Activated CD4-positive, alpha-beta T cell treated with anti-CD3 and anti-CD28 coated beads, Interleukin-2, amount 10 ng/mL, durations not matched to agents 24 days and 14 days (primary cell): Measurements from ENCODE around the gene BLVRB. TPM values are rescaled to one million over a fixed set of nuclear protein-coding genes. Genes with fewer than 3 reads are reported as not detected.
"Not testable (repeated sequence)": the region's sequence is repeated elsewhere in the genome, so short reads cannot be mapped to it uniquely, and the experiment has no call there.

Experiments
- DNase-seq: peaks from one replicate; pipeline ENCODE4 v3.0.0; 2022
- H3K27ac Mint-ChIP-seq: one replicate; pipeline ENCODE4 v1.8.0; 2022; ENCODE audit warnings: mild to moderate bottlenecking, mixed read lengths
- H3K27me3 Mint-ChIP-seq: one replicate; pipeline ENCODE4 v1.8.0; 2022; ENCODE audit warnings: mixed read lengths
- H3K36me3 Mint-ChIP-seq: one replicate; pipeline ENCODE4 v1.8.0; 2022; ENCODE audit warnings: low read depth, mild to moderate bottlenecking, mixed read lengths
- H3K4me1 Mint-ChIP-seq: one replicate; pipeline ENCODE4 v1.8.0; 2021; ENCODE audit warnings: mixed read lengths
- H3K4me3 Mint-ChIP-seq: one replicate; pipeline ENCODE4 v1.8.0; 2022; ENCODE audit warnings: mild to moderate bottlenecking, moderate library complexity, mixed read lengths
- H3K9me3 Mint-ChIP-seq: one replicate; pipeline ENCODE4 v1.8.0; 2021; ENCODE audit warnings: mixed read lengths
- intact Hi-C: fragments of 100-400 bp; cut with micrococcal nuclease; formaldehyde crosslinking; loops from one replicate; pipeline ENCODE4 v1.15.1; 2023
- total RNA-seq: library from RNA; stranded (reverse); gene quantifications from 2 replicates; pipeline ENCODE4 v1.2.3, GENCODE V29; 2022

The BLVRB gene
- total RNA-seq, 1 donor from 2014 or later, result 10.6 TPM

GRCh38 chr19:40466985-40467734 lies 1.6 kb upstream of the BLVRB start, which contains the start of gene SPTBN4:
TSS of gene SPTBN4 (plus strand) at chr19:40467001. CDS start at chr19:40472622, 5,621 bp downstream.
- H3K4me1 Mint-ChIP-seq, result peaks cover 24% of the 10 kb centered on the region
- peaks cover 2% of the 10 kb centered on the region for H3K36me3 Mint-ChIP-seq
- H3K9me3 Mint-ChIP-seq, result no peaks in the 10 kb centered on the region
- H3K4me3 Mint-ChIP-seq, result peak within 1 kb of the TSS; percentile 96
- intact Hi-C loops, result loop anchor here (5.0 kb wide), 1 partner anchor 60 kb away; no protein-coding TSS in a partner anchor
- peaks cover 23% of the 10 kb centered on the region for H3K27me3 Mint-ChIP-seq
- no peak for DNase-seq
- peak within 1 kb of the TSS; percentile 87 for H3K27ac Mint-ChIP-seq

- H3K27me3 Mint-ChIP-seq, result peaks cover 23% of the 10 kb centered on the region
Measured at GRCh38 chr19:40466219-40466984, 857 bp upstream of the BLVRB start.

DNA sequence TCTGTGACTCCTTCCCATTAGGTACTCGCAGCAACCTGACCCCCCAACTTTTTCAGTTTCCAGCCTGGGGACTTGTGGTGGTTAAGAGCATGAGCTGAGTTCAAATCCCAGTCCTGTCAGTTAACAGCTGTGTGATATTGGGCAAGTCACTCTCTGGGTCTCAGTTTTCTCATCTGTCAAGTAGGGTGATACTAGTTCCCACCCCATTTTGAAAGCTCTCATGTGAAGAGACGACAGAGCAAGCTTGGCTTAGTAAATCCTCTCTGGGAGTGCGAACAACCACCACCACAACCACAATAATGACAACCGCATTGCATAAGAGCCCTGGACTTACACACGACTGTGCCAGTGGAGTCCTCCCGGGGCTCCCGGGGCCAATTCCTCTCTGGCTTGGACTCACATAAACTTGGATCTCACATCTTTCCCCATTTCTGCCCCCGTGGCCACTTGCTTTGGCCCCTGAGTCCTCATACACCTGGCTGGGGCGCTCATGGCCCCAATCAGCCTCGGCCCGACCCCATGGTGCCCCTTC lies 454 bp downstream of the BLVRB start:
- Mint-ChIP-seq H3K9me3 (no peaks in the 10 kb centered on the region), H3K4me3 (peak overlapping the region; percentile 96), H3K36me3 (peaks cover 2% of the 10 kb centered on the region), H3K27me3 (peaks cover 23% of the 10 kb centered on the region), H3K27ac (peak overlapping the region; percentile 87), H3K4me1 (peaks cover 24% of the 10 kb centered on the region)
- DNase-seq, result no peak
- intact Hi-C loops, result loop anchor here (1.0 to 5.0 kb wide), 6 partner anchors 21 to 140 kb away; partner anchors contain the start of gene SERTAD3

More at GRCh38 chr19:40466219-40466984, 857 bp upstream of the BLVRB start:
- Mint-ChIP-seq H3K9me3 (no peaks in the 10 kb centered on the region), H3K4me1 (peaks cover 24% of the 10 kb centered on the region), H3K4me3 (peak overlapping the region; percentile 96), H3K27ac (peak overlapping the region; percentile 87), H3K36me3 (peaks cover 2% of the 10 kb centered on the region)
- intact Hi-C loops, result loop anchor here (5.0 kb wide), 1 partner anchor 61 kb away; no protein-coding TSS in a partner anchor
- DNase-seq, result no peak

- no peaks in the 10 kb centered on the region for H3K9me3 Mint-ChIP-seq
- intact Hi-C loops, result loop anchor here (1.0 to 5.0 kb wide), 6 partner anchors 20 to 140 kb away; partner anchors contain the start of gene SERTAD3
- peaks cover 2% of the 10 kb centered on the region for H3K36me3 Mint-ChIP-seq
- peak overlapping the region; percentile 96 for H3K4me3 Mint-ChIP-seq
- DNase-seq, result peak; percentile 92
- peaks cover 23% of the 10 kb centered on the region for H3K27me3 Mint-ChIP-seq
- peaks cover 24% of the 10 kb centered on the region for H3K4me1 Mint-ChIP-seq
- no peak overlapping the region for H3K27ac Mint-ChIP-seq
Measured at GRCh38 chr19:40464059-40465024, 1.2 kb downstream of the BLVRB start.

DNA sequence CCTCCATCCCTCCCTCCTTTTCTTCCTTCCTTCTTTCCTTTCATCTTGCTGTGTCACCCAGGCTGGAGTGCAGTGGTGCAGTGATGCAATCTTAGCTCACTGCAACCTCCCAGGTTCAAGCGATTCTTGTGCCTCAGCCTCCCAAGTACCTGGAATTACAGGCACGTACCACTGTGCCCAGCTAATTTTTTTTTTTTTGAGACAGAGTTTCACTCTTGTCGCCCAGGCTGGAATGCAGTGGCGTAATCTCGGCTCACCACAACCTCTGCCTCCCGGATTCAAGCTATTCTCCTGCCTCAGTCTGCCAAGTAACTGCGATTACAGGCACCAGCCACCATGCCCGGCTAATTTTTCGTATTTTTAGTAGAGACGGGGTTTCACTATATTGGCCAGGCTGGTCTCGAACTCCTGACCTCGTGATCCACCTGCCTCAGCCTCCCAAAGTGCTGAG lies 1.9 kb downstream of the BLVRB start:
- intact Hi-C loops, result loop anchor here (2.0 kb wide), 1 partner anchor 141 kb away; no protein-coding TSS in a partner anchor
- H3K27me3 Mint-ChIP-seq, result peaks cover 18% of the 10 kb centered on the region
- DNase-seq, H3K27ac Mint-ChIP-seq, H3K9me3 Mint-ChIP-seq, H3K36me3 Mint-ChIP-seq, H3K4me3 Mint-ChIP-seq: not testable (repeated sequence)
- H3K4me1 Mint-ChIP-seq, result peaks cover 24% of the 10 kb centered on the region

- Mint-ChIP-seq H3K4me1 (peaks cover 24% of the 10 kb centered on the region), H3K9me3 (no peaks in the 10 kb centered on the region), H3K27ac (no peak overlapping the region), H3K27me3 (peaks cover 6% of the 10 kb centered on the region), H3K4me3 (no peak overlapping the region), H3K36me3 (peaks cover 2% of the 10 kb centered on the region)
- intact Hi-C loops, result no loop called here
- DNase-seq, result no peak
Measured at GRCh38 chr19:40461669-40462221, 3.8 kb downstream of the BLVRB start.

DNA sequence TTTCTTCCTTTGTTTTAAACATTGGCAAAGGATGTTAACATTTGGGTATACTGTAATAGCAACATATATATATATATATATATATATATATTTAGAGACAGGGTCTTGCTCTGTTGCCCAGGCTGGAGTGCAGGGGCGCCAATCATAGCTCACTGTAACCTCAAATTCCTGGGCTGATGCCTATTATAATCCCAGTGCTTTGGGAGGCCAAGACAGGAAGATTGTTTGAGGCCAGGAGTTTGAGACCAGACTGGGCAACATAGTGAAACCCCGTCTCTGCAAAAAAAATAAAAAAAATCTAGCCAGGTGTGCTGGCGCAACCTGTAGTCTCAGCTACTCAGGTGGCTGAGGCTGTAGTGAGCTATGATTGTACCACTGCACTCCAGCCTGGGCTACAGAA lies 5.4 kb downstream of the BLVRB start:
- DNase-seq, result no peak
- no peak overlapping the region for H3K27ac Mint-ChIP-seq
- no peak overlapping the region for H3K4me3 Mint-ChIP-seq
- intact Hi-C loops, result no loop called here
- no peaks in the 10 kb centered on the region for H3K9me3 Mint-ChIP-seq
- H3K4me1 Mint-ChIP-seq, result peaks cover 11% of the 10 kb centered on the region
- no peaks in the 10 kb centered on the region for H3K36me3 Mint-ChIP-seq
- no peaks in the 10 kb centered on the region for H3K27me3 Mint-ChIP-seq

GRCh38 chr19:40458597-40458974 lies 7.0 kb downstream of the BLVRB start:
- intact Hi-C loops, result no loop called here
- H3K4me1 Mint-ChIP-seq, result peaks cover 4% of the 10 kb centered on the region
- no peak overlapping the region for H3K27ac Mint-ChIP-seq

DNA sequence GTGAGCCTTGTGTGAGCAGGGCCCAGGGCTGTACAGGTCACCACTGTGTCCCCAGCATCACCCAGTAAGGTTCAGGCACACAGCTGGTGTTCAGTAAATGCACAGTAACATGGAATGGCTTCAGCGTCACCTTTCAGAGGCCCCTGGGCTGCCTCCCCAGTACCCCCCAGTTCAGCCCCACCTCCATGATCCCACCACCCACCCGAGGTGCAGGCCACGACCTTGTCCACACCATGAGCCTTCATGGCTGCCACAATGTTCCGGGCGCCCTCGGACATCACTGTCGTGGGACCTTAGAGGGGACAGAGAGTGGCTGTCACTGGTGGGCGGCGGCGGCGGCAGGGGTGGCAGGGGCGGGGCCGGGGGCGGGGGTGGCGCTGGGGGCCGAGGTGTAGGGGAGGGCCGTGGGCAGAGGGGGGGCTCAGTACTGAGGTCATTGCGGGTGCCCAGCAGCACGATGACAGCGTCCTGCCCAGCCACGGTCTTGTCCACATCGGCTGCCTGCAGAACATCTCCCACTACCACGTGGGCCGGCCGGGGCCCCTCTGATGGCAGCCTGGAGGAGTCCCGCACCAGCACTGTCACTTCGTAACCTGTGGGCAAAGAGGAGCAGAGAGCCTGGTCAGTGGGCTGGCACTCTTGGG lies 7.5 kb downstream of the BLVRB start:
- intact Hi-C loops, result no loop called here
- no peaks in the 10 kb centered on the region for H3K36me3 Mint-ChIP-seq
- no peak overlapping the region for H3K27ac Mint-ChIP-seq
- no peaks in the 10 kb centered on the region for H3K27me3 Mint-ChIP-seq
- H3K4me1 Mint-ChIP-seq, result peaks cover 2% of the 10 kb centered on the region
- no peaks in the 10 kb centered on the region for H3K9me3 Mint-ChIP-seq
- DNase-seq, result no peak
- H3K4me3 Mint-ChIP-seq, result no peak overlapping the region

More at GRCh38 chr19:40458597-40458974, 7.0 kb downstream of the BLVRB start:
- Mint-ChIP-seq H3K9me3 (no peaks in the 10 kb centered on the region), H3K36me3 (no peaks in the 10 kb centered on the region), H3K27me3 (no peaks in the 10 kb centered on the region), H3K4me3 (no peak overlapping the region)
- no peak for DNase-seq

DNA sequence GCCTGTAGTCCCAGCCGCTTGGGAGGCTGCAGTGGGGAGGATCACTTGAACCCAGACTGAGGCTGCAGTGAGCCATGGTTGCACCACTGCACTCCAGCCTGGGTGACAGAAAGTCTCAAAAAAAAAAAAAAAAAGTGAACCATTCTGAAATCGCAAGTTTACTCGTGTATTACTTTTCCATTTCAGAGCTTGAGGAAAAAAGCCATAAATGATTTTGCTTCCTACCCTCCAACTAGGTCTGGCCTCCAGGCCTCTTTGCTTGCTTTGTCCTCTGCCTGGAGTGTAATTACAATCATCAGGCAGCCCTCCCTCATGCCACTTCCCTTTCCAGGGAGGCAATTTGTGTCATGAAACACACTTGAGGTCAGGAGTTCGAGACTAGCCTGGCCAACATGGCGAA lies 8.5 kb downstream of the BLVRB start:
- Mint-ChIP-seq H3K4me1 (no peaks in the 10 kb centered on the region), H3K36me3 (no peaks in the 10 kb centered on the region), H3K27me3 (no peaks in the 10 kb centered on the region), H3K27ac (no peak overlapping the region), H3K9me3 (no peaks in the 10 kb centered on the region), H3K4me3 (no peak overlapping the region)
- DNase-seq, result no peak
- intact Hi-C loops, result no loop called here

GRCh38 chr19:40453943-40454342 lies 11.6 kb downstream of the BLVRB start:
- H3K27me3 Mint-ChIP-seq, DNase-seq, H3K4me1 Mint-ChIP-seq, intact Hi-C loops, H3K27ac Mint-ChIP-seq, H3K9me3 Mint-ChIP-seq, H3K4me3 Mint-ChIP-seq, H3K36me3 Mint-ChIP-seq: not testable (repeated sequence)

DNA sequence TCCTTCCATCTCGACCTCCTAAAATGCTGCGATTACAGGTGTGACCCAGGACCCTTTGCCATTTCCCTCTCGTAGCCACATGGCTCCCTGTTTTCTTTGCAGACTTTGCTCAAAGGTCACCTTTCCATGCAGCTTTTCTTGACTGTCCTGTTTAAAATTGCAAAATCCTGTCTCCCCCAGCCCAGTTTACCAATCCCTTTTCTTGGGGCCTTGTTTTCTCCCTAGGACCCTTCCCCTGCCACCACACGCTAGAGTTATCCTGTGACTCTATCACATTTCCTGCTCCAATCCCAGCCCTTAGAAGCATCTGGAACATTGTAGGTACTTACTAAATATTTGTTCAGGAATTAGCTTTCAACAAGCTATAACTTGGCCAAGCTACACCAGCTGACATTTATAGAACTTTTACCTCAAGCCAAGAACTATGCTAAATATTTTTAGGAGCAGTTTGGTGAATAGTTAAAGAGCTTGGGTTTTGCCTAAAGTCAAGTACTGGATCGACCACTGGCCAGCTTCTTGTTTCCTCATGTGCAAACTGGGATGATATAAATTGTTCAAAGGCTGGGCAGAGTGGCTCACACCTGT lies 12.3 kb downstream of the BLVRB start:
- intact Hi-C loops, result no loop called here
- H3K4me1 Mint-ChIP-seq, result no peaks in the 10 kb centered on the region

More for the DNA sequence above, 12.3 kb downstream of the BLVRB start:
- no peak overlapping the region for H3K4me3 Mint-ChIP-seq
- H3K36me3 Mint-ChIP-seq, result peaks cover 2% of the 10 kb centered on the region
- no peaks in the 10 kb centered on the region for H3K27me3 Mint-ChIP-seq
- H3K9me3 Mint-ChIP-seq, result no peaks in the 10 kb centered on the region
- no peak overlapping the region for H3K27ac Mint-ChIP-seq
- DNase-seq, result no peak
